ENCODE results near the gene RNLS.

The RNLS gene

DNA sequence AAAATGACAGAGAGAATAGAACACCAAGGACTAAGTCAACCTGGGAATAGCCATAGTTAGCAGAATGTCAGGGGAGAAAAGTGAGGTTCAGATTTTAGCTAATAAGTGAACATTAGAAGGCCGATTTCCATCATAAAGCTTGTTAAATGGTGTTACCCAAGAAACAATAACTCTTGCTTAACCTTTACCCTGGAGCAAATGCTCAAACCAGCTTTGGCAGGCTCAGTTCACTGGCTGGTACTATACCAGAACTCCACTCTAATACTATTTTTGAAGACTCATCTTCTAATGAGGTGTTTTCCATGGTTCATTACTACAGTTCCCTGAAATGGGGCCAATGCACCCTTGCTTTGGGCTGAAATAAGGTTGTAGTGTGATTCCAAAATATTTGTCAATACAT, 61.3 kb downstream of the RNLS start:
- TF ChIP-seq, protein P1, sequence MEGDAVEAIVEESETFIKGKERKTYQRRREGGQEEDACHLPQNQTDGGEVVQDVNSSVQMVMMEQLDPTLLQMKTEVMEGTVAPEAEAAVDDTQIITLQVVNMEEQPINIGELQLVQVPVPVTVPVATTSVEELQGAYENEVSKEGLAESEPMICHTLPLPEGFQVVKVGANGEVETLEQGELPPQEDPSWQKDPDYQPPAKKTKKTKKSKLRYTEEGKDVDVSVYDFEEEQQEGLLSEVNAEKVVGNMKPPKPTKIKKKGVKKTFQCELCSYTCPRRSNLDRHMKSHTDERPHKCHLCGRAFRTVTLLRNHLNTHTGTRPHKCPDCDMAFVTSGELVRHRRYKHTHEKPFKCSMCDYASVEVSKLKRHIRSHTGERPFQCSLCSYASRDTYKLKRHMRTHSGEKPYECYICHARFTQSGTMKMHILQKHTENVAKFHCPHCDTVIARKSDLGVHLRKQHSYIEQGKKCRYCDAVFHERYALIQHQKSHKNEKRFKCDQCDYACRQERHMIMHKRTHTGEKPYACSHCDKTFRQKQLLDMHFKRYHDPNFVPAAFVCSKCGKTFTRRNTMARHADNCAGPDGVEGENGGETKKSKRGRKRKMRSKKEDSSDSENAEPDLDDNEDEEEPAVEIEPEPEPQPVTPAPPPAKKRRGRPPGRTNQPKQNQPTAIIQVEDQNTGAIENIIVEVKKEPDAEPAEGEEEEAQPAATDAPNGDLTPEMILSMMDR (conservative IDR thresholded peaks at IDR 0.05; ENCODE audit: control insufficient read depth, insufficient read depth, low read depth, low read length) = no peak
- DNase-seq (ENCODE audit: low read depth) = no peak
- H3K4me3 ChIP-seq (ENCODE audit: control insufficient read depth, low read depth, low read length) = no peak overlapping the region

DNA sequence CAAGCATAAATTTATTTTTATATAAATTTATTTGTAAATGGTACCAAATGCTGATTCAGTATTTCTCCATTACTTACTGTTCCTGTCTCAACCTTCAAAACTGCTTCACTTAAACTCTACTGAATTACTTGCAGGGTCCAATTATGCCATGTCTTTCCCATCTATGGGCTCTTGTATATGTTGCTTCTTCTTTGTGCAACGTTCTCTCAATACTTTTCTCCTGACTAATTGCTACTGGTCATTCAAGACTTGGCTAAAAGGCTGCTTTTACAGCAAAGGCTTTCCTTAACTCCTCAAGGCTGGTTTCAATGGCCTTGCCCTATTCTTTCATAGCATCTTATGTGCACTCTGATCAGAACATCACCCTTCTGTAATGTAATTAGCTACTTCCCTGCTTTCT, 67.9 kb downstream of the RNLS start:
- no peak overlapping the region for H3K4me3 ChIP-seq (ENCODE audit: control insufficient read depth, low read depth, low read length)
- TF ChIP-seq, protein P1 (conservative IDR thresholded peaks at IDR 0.05; ENCODE audit: control insufficient read depth, insufficient read depth, low read depth, low read length) = no peak
- no peak for DNase-seq (ENCODE audit: low read depth)

DNA sequence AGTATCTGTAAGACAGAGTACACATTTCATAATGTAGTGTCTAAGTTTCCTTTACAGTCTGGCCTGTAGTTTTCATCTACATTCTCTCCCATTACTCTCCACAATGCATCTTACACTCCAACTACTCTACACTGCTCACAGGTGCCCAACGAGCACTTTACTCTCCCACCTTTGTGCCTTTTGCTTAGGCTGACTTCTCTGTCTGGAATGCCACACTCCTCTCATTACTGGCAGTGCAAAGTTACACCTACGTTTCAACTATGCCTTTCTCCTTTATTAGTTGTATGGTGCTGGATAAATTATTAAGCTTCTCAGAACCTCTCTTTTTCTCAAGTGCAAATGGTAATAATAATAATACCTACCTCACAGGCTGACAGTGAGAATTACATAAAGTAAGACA, 70.5 kb downstream of the RNLS start:
- TF ChIP-seq, protein P1 (conservative IDR thresholded peaks at IDR 0.05; ENCODE audit: control insufficient read depth, insufficient read depth, low read depth, low read length) = no peak
- DNase-seq (ENCODE audit: low read depth) = no peak
- no peak overlapping the region for H3K4me3 ChIP-seq (ENCODE audit: control insufficient read depth, low read depth, low read length)

DNA sequence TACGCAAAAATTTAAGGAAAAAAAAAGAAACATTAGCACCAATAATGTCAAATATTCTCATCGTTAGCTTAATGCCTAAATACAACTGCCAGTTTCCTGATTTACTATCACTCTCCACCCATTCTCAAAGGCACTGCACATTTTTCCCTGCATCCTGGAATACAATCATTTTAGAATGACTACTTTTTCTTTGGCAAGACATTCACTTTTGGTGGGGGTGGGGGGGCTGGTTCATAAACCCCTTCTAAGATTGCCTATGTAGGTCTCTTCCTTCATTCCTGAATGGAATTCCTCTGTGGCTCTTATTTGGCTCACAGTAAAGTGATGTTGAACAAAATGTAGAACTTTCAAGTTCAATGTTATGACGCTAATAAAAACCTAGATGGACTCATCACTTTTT, 74.3 kb downstream of the RNLS start:
- H3K4me3 ChIP-seq (ENCODE audit: control insufficient read depth, low read depth, low read length) = no peak overlapping the region
- no peak for DNase-seq (ENCODE audit: low read depth)
- TF ChIP-seq, protein P1 (conservative IDR thresholded peaks at IDR 0.05; ENCODE audit: control insufficient read depth, insufficient read depth, low read depth, low read length) = no peak

DNA sequence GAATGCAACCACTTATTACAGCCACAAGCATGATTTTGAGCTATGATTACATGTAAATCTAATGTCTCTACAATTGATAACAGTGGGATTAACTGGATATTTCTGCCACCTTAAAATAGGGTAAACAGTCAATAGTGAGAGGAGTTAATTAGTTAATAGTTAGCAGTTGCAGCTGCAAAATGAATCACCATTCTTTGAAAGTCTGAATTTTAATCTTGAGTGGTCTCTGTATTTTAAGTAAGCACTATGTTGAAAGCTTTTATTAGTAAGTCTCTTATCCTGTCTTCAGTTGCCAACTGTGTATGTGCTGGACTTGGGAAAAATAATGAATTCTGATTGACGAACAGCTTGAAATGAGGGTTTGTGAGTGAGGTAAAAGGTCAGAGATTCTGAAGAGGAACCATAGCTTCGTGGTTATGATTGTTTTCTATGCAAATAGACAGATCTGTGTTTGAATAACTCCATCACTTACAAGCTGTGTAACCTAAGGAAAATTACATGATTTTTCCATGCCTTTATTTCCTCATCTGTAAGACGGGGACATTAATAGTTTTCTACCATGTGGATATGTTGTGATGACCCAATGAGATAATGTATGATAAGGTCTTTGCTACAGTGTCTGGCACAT, 75.2 kb downstream of the RNLS start:
- H3K4me3 ChIP-seq (ENCODE audit: control insufficient read depth, low read depth, low read length) = no peak overlapping the region
- TF ChIP-seq, protein P1 (conservative IDR thresholded peaks at IDR 0.05; ENCODE audit: control insufficient read depth, insufficient read depth, low read depth, low read length) = no peak
- no peak for DNase-seq (ENCODE audit: low read depth)

DNA sequence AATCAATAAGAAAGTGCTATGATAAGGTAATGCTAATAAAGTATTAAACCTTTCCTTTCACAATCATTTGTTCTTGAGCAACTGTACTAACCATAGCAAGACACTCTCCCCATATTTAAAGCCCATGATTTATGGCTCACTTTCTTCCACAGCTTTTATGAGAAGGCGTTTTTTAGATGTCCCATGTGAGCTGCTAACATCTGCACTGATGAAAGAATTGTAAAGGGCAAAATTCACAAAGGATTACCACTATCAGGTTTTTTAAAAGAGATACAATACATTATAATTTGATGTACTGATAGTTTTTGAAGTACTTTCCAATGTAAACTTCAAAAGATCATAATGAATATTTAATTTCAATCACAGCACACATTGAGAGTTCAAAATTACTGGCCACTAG, 75.7 kb downstream of the RNLS start:
- H3K4me3 ChIP-seq (ENCODE audit: control insufficient read depth, low read depth, low read length) = no peak overlapping the region
- TF ChIP-seq, protein P1 (conservative IDR thresholded peaks at IDR 0.05; ENCODE audit: control insufficient read depth, insufficient read depth, low read depth, low read length) = no peak
- DNase-seq (ENCODE audit: low read depth) = peak; percentile 59
